Keratinocyte (primary cell): Measurements from ENCODE around the gene KCNK10.

Experiments
- CTCF ChIP-seq, 3 experiments: IDR thresholded peaks in 1 of 3; conservative IDR thresholded peaks in 1 of 3; optimal IDR thresholded peaks in 1 of 3; 2 replicates in 2 of 3; 3 replicates in 1 of 3; pipeline versions ENCODE3 to v1.5.1; 2011; ENCODE audit warnings: low read length in 3 of 3, mild to moderate bottlenecking in 3 of 3, moderate library complexity in 2 of 3, control low read depth in 1 of 3, inconsistent platforms in 1 of 3; ENCODE audit not compliant: insufficient read depth in 2 of 3; ENCODE audit errors: extremely low read depth in 1 of 3
- EZH2 ChIP-seq: IDR thresholded peaks from one replicate; pipeline ENCODE4 v1.6.1; 2012; ENCODE audit warnings: inconsistent platforms, mild to moderate bottlenecking, low read length, moderate library complexity

DNA sequence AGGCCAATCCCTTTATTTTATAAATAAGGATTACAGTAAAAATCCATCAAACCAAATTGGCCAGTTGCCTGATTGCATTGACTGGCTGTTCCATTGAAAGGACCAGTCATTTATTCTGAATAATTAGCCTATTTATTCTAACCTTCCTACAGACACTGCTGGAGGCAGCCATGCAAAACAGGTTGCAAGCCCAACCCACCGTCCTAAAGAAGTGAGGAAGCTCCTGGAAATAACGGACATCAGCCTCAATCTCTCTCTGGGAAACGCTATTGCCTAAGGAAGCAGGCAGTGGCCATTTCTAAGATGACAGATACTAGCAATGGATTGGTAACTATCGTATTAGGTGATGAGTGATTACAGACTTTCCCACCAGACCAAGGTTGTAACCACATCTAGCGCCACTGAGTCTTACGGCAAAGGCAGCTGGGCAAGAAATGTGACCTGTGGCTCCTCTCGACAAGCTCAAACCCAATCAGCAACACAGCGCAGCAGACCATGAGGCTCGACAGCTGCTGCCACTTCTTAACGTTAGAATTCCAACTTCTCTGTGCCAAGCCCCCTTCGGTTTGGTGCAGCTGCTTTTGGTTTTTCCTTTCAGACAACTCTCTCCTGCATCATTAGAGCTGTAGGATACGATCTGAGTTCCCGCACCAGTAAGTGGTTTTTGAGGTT is 134.2 kb downstream of the KCNK10 start:
- no peak for TF ChIP-seq CTCF (optimal IDR thresholded peaks at IDR 0.05 in 1 of 3, IDR thresholded peaks at IDR 0.05 in 1 of 3, conservative IDR thresholded peaks at IDR 0.05 in 1 of 3; ENCODE audit: extremely low read depth in 1 of 3, insufficient read depth in 2 of 3, low read length in 3 of 3)
- TF ChIP-seq EZH2 = no peak
